Measurements from ENCODE around the gene BICDL2.

BICDL2 gene

DNA sequence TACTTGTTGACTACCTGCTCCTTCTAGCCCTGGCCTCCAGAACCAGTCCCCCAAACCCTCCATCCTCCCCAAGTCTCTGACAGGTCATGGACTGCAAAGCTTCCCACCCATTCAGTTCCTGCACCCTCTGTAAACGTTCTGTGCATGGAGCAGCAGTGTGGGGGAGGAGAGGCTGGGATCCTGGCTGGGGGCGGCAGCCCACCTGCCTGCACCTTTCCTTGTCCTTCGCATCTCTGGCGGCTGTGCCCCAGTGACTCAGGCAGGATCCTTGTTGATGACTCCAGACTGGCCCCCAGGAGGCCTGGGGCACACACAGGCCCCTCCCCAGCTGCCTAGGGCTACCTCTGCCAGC is 54.9 kb downstream of the BICDL2 start (continued):
- TF ChIP-seq PATZ1 (CRISPR knock-in tag; IDR thresholded peaks at IDR 0.05; ENCODE audit: borderline replicate concordance) (no peak), SNAI2 (CRISPR knock-in tag; IDR thresholded peaks at IDR 0.05) (no peak), ZNF70 (CRISPR knock-in tag; IDR thresholded peaks at IDR 0.05) (no peak), ESRRG (CRISPR knock-in tag; IDR thresholded peaks at IDR 0.05) (no peak), ARNTL (CRISPR knock-in tag; IDR thresholded peaks at IDR 0.05; ENCODE audit: borderline replicate concordance, low read depth) (no peak), ZNF8 (CRISPR knock-in tag; IDR thresholded peaks at IDR 0.05) (no peak), ZFP30 (CRISPR knock-in tag; IDR thresholded peaks at IDR 0.05) (no peak), OSR1 (CRISPR knock-in tag; IDR thresholded peaks at IDR 0.05) (no peak)

- ATAC-seq: no peak
- TF ChIP-seq ZC3H10 (CRISPR knock-in tag; IDR thresholded peaks at IDR 0.05) (no peak), PPARA (CRISPR knock-in tag; IDR thresholded peaks at IDR 0.05; ENCODE audit: borderline replicate concordance) (no peak), CSDC2 (CRISPR knock-in tag; IDR thresholded peaks at IDR 0.05) (no peak)
Measured at GRCh38 chr16:2981177-2981898, 55.4 kb downstream of the BICDL2 start.

DNA sequence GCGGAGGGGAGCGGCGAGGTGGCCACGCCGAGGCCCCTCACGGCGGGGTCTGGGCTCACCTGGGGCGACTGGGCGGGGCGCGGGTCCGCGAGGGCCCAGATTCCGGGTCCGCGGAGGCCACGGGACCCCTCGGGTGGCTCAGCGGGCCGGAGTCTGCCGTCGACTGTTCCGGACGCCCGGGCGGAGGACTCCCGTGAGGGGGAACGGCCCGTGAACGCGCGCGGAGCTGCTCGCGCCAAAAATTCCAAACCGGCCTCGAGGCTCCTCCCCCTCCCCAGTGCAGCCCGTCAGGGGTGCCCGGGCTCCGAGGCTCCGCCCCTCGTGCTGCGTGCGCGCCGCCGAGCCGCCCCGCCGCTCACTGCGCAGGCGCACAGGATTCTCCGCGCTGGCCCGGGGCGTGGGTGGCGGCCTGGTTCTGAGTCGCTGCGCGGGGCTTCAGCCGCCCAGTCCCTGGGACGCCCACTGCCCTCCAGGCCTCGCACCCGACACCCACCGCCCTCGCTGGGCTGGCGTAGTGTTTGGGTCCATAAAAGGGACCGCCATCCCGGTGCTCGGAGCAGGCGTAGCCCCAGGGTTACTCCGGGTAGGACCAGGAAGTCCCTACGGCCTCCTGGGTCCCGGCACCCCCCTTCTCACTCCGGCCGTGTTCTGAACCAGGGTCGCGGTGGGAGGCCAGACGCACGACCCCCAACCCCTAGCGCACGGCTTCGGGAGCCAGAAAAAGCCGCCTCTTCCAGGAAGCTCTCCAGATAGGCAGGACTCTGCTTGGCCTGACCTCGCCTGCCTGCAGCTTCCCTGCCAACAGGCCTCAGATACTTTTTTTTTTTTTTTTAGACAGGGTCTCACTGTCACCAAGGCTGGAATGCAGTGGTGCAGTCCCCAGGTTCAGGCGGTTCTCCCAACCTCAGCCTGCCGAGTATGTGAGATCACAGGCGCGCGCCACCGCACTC is 56.2 kb downstream of the BICDL2 start, which contains the start of gene PKMYT1:
Gene PKMYT1, minus strand, starts transcription at position 220 of the 950 bp plus-strand sequence. CDS start 789 bp downstream, outside the sequence.
- TF ChIP-seq ESRRG (CRISPR knock-in tag; IDR thresholded peaks at IDR 0.05): no peak
- no peak for TF ChIP-seq ZNF70 (CRISPR knock-in tag; IDR thresholded peaks at IDR 0.05)
- no peak for TF ChIP-seq CREB5 (CRISPR knock-in tag; IDR thresholded peaks at IDR 0.05; ENCODE audit: low read depth)
- no peak for TF ChIP-seq OSR1 (CRISPR knock-in tag; IDR thresholded peaks at IDR 0.05)
- TF ChIP-seq CSRNP3 (CRISPR knock-in tag; IDR thresholded peaks at IDR 0.05): no peak
- TF ChIP-seq, protein P1, sequence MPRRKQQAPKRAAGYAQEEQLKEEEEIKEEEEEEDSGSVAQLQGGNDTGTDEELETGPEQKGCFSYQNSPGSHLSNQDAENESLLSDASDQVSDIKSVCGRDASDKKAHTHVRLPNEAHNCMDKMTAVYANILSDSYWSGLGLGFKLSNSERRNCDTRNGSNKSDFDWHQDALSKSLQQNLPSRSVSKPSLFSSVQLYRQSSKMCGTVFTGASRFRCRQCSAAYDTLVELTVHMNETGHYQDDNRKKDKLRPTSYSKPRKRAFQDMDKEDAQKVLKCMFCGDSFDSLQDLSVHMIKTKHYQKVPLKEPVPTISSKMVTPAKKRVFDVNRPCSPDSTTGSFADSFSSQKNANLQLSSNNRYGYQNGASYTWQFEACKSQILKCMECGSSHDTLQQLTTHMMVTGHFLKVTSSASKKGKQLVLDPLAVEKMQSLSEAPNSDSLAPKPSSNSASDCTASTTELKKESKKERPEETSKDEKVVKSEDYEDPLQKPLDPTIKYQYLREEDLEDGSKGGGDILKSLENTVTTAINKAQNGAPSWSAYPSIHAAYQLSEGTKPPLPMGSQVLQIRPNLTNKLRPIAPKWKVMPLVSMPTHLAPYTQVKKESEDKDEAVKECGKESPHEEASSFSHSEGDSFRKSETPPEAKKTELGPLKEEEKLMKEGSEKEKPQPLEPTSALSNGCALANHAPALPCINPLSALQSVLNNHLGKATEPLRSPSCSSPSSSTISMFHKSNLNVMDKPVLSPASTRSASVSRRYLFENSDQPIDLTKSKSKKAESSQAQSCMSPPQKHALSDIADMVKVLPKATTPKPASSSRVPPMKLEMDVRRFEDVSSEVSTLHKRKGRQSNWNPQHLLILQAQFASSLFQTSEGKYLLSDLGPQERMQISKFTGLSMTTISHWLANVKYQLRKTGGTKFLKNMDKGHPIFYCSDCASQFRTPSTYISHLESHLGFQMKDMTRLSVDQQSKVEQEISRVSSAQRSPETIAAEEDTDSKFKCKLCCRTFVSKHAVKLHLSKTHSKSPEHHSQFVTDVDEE (CRISPR knock-in tag; IDR thresholded peaks at IDR 0.05): no peak
- no peak for TF ChIP-seq ARNTL (CRISPR knock-in tag; IDR thresholded peaks at IDR 0.05; ENCODE audit: borderline replicate concordance, low read depth)
- no peak for TF ChIP-seq CSDC2 (CRISPR knock-in tag; IDR thresholded peaks at IDR 0.05)
- TF ChIP-seq, protein P2, sequence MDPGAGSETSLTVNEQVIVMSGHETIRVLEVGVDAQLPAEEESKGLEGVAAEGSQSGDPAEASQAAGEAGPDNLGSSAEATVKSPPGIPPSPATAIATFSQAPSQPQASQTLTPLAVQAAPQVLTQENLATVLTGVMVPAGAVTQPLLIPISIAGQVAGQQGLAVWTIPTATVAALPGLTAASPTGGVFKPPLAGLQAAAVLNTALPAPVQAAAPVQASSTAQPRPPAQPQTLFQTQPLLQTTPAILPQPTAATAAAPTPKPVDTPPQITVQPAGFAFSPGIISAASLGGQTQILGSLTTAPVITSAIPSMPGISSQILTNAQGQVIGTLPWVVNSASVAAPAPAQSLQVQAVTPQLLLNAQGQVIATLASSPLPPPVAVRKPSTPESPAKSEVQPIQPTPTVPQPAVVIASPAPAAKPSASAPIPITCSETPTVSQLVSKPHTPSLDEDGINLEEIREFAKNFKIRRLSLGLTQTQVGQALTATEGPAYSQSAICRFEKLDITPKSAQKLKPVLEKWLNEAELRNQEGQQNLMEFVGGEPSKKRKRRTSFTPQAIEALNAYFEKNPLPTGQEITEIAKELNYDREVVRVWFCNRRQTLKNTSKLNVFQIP (CRISPR knock-in tag; IDR thresholded peaks at IDR 0.05; ENCODE audit: borderline replicate concordance, low read depth): no peak
- peak; percentile 89 for ATAC-seq

DNA sequence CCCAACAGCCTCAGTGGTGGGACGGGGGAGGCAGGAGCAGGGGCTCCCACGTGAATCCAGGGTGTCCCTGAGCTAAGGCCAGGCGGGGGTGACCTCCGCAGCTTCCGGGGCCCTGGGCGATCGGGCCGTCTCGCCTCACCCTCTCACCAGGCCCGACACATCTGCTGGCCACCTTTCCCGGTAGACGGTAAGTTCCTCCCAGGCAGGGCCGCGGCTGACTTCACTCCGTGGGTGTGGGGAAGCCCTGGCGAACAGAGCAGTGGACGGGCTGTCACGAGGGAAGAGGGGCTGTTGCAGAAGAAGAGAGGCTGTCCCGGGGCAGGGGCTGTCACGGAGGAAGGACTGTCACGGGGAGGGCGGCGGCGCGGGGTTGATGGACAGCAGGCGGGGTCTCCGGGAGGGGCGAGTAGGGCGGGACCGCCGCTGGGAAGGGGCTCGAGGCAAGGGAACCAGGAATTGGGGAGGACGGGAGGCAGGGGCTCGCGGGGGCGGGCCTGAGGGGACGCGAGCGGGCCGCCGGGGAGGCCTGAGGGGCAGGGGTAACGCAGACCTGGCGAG is 57.0 kb downstream of the BICDL2 start:
- ATAC-seq: peak; percentile 6
- no peak for TF ChIP-seq PPARA (CRISPR knock-in tag; IDR thresholded peaks at IDR 0.05; ENCODE audit: borderline replicate concordance)
- TF ChIP-seq GLIS3 (CRISPR knock-in tag; IDR thresholded peaks at IDR 0.05): no peak
- no peak for TF ChIP-seq SNAI2 (CRISPR knock-in tag; IDR thresholded peaks at IDR 0.05)
- TF ChIP-seq ZNF8 (CRISPR knock-in tag; IDR thresholded peaks at IDR 0.05): no peak
- TF ChIP-seq, protein P2 (CRISPR knock-in tag; IDR thresholded peaks at IDR 0.05; ENCODE audit: borderline replicate concordance, low read depth): no peak
- TF ChIP-seq ZNF565 (CRISPR knock-in tag; conservative IDR thresholded peaks at IDR 0.05; ENCODE audit: low read depth): no peak
- TF ChIP-seq BACH2 (CRISPR knock-in tag; IDR thresholded peaks at IDR 0.05; ENCODE audit: borderline replicate concordance): no peak
- no peak for TF ChIP-seq OSR1 (CRISPR knock-in tag; IDR thresholded peaks at IDR 0.05)
- TF ChIP-seq ZNF70 (CRISPR knock-in tag; IDR thresholded peaks at IDR 0.05): no peak

Data from SK-N-SH treated with all-trans-retinoic acid at 6 μM for 48 hours (cell line).